ENCODE measurements around the gene OR52L1. TPM values are rescaled to one million over a fixed set of nuclear protein-coding genes. Genes with fewer than 3 reads are reported as not detected.
"Not testable (repeated sequence)": the region's sequence is repeated elsewhere in the genome, so short reads cannot be mapped to it uniquely, and the experiment has no call there.

Gene OR52L1
- total RNA-seq, result not detected

- POLR2A ChIA-PET, result no interaction called here
- CTCF ChIA-PET, result no interaction called here
These were observed at the start of gene OR52L1 for GRCh38 chr11:5986885-5987284. Gene OR52L1 (minus strand): TSS chr11:5986985. CDS start chr11:5986930, 55 bp downstream.

- POLR2A ChIA-PET, result no interaction called here
- CTCF ChIA-PET, result no interaction called here
These were observed 44.1 kb upstream of the OR52L1 start, which contains the start of gene OR56A1 for GRCh38 chr11:6030708-6031405. Gene OR56A1 (minus strand): TSS chr11:6030758. CDS start chr11:6027692, 3,066 bp downstream.

- POLR2A ChIA-PET, result no interaction called here
- CTCF ChIA-PET, result no interaction called here
These were observed 40.7 kb upstream of the OR52L1 start for GRCh38 chr11:6027501-6027900.

- ChIA-PET CTCF (interaction anchor here (1.3 kb wide), 1 partner anchor 332 kb away, joined by 4 read pairs; no protein-coding TSS in a partner anchor), POLR2A (no interaction called here)
These were observed 38.3 kb upstream of the OR52L1 start for GRCh38 chr11:6025056-6025455.

GRCh38 chr11:6022956-6023355 is 36.2 kb upstream of the OR52L1 start:
- ChIA-PET CTCF (interaction anchor here (0.7 to 1.3 kb wide), 3 partner anchors 20 to 340 kb away, joined by 3 to 4 read pairs (median 4); no protein-coding TSS in a partner anchor), POLR2A (no interaction called here)

- ChIA-PET POLR2A (no interaction called here), CTCF (no interaction called here)
These were observed 26.3 kb upstream of the OR52L1 start for GRCh38 chr11:6013042-6013441.

- POLR2A ChIA-PET, result no interaction called here
- CTCF ChIA-PET, result no interaction called here
These were observed 25.4 kb upstream of the OR52L1 start for GRCh38 chr11:6012035-6012668.

- CTCF ChIA-PET, result no interaction called here
These were observed 20.1 kb upstream of the OR52L1 start, which contains the start of gene OR56A4 for GRCh38 chr11:6006846-6007245. Gene OR56A4 (minus strand): TSS chr11:6006946. CDS start chr11:6002992, 3,954 bp downstream.

GRCh38 chr11:6006395-6006794 is 19.6 kb upstream of the OR52L1 start:
- CTCF ChIA-PET, result no interaction called here
- POLR2A ChIA-PET, result no interaction called here

More at GRCh38 chr11:6006846-6007245, 20.1 kb upstream of the OR52L1 start, which contains the start of gene OR56A4:
- POLR2A ChIA-PET, result no interaction called here

- POLR2A ChIA-PET, result no interaction called here
- CTCF ChIA-PET, result no interaction called here
These were observed 15.5 kb upstream of the OR52L1 start for GRCh38 chr11:6002202-6002699.

- ChIA-PET CTCF (no interaction called here), POLR2A (no interaction called here)
These were observed 8.0 kb upstream of the OR52L1 start for GRCh38 chr11:5994791-5995190.

- CTCF ChIA-PET, result no interaction called here
- POLR2A ChIA-PET, result no interaction called here
These were observed 5.9 kb upstream of the OR52L1 start for GRCh38 chr11:5992604-5993251.

GRCh38 chr11:5992150-5992549 is 5.4 kb upstream of the OR52L1 start:
- CTCF ChIA-PET, result no interaction called here
- POLR2A ChIA-PET, result no interaction called here

- ChIA-PET CTCF (no interaction called here), POLR2A (no interaction called here)
These were observed 2.4 kb upstream of the OR52L1 start for GRCh38 chr11:5989203-5989602.

- CTCF ChIA-PET, result no interaction called here
- POLR2A ChIA-PET, result no interaction called here
These were observed 3.3 kb downstream of the OR52L1 start for GRCh38 chr11:5983443-5983842.

GRCh38 chr11:5973530-5973929 is 13.3 kb downstream of the OR52L1 start:
- ChIA-PET CTCF (no interaction called here), POLR2A (no interaction called here)

GRCh38 chr11:5968394-5968793 is 18.4 kb downstream of the OR52L1 start, which contains the start of gene OR56A5:
Gene OR56A5 (minus strand): TSS chr11:5968494. CDS start chr11:5968494, 0 bp downstream.
- POLR2A ChIA-PET, result no interaction called here
- CTCF ChIA-PET, result no interaction called here

- POLR2A ChIA-PET, result no interaction called here
- CTCF ChIA-PET, result no interaction called here
These were observed 19.1 kb downstream of the OR52L1 start for GRCh38 chr11:5967708-5968107.

GRCh38 chr11:5966958-5967357 is 19.8 kb downstream of the OR52L1 start:
- ChIA-PET POLR2A (no interaction called here), CTCF (no interaction called here)

- CTCF ChIA-PET, POLR2A ChIA-PET: not testable (repeated sequence)
These were observed 26.0 kb downstream of the OR52L1 start for GRCh38 chr11:5960704-5961320.
